K562 (cell line): ENCODE data around the gene RPTOR. TPM values are rescaled to one million over a fixed set of nuclear protein-coding genes. Genes with fewer than 3 reads are reported as not detected.
A peak's percentile ranks its signal among the peaks of the same experiment; 100 is the strongest.

Experiments
- ATAC-seq: fragments of 200-7000 bp; cut with Tn5 transposase; 3 replicates; pipeline ENCODE4 v1.9.1; 2020; ENCODE audit warnings: moderate library complexity
- BruUV-seq: library from RNA; stranded (reverse); fragments of 400-500 nt; replicated peaks from 2 replicates; lab custom pipeline; 2021; lab: Mats Ljungman, UMichigan
- CTCF ChIA-PET: fragments of 300-600 bp; formaldehyde crosslinking; extraction: SDS; loops from one replicate; lab custom pipeline; 2021; ENCODE audit warnings: low intra/inter-chr PET ratio; lab: Yijun Ruan, JAX
- POLR2A ChIA-PET: fragments of 300-600, 350-650 bp; sonication (Branson Sonifier 250); formaldehyde crosslinking; extraction: SDS; loops from one replicate; lab custom pipeline; 2021; ENCODE audit warnings: antibody characterized with exemption, inconsistent platforms; lab: Yijun Ruan, JAX
- DNase-seq, 4 experiments: peaks; one replicate each; pipeline versions ENCODE4 v3.0.0 to v3.0.0-alpha.2; 2011 to 2018; ENCODE audit warnings: low spot score in 3 of 4, mixed read lengths in 3 of 4; ENCODE audit errors: extremely low read depth in 1 of 4
- FAIRE-seq: peaks from 2 replicates; lab custom pipeline; 2011; peaks lifted over from hg19 to GRCh38; lab: Jason Lieb, UNC
- H2AFZ ChIP-seq: 2 replicates; pipeline ENCODE4 v1.6.0; 2011; ENCODE audit warnings: low read depth, low read length, control low read depth, inconsistent platforms
- H3K27ac ChIP-seq: fragments of 200-600 bp; 3 replicates; pipeline ENCODE4 v1.8.0; 2011; ENCODE audit warnings: low read depth, mild to moderate bottlenecking, control low read depth, inconsistent platforms, low read length, moderate library complexity, mixed read lengths; ENCODE audit errors: extremely low read depth
- H3K27me3 ChIP-seq, 2 experiments: fragments of 300-600 bp in 1 of 2; 2 replicates in 1 of 2; 3 replicates in 1 of 2; pipeline versions ENCODE4 v1.6.0 to v1.8.0; 2011; ENCODE audit warnings: inconsistent platforms in 2 of 2, low read length in 2 of 2, mild to moderate bottlenecking in 1 of 2, mixed read lengths in 1 of 2, moderate library complexity in 1 of 2; ENCODE audit not compliant: control insufficient read depth in 2 of 2, insufficient read depth in 2 of 2
- H3K36me3 ChIP-seq: fragments of 300-600 bp; 3 replicates; pipeline ENCODE4 v1.8.0; 2011; ENCODE audit warnings: mild to moderate bottlenecking, low read length, inconsistent platforms; ENCODE audit not compliant: control insufficient read depth, insufficient read depth
- H3K4me1 ChIP-seq, 2 experiments: fragments of 200-600 bp in 1 of 2; replicated peaks in 1 of 2; 2 replicates in 1 of 2; 3 replicates in 1 of 2; pipeline versions ENCODE4 v1.5.1 to v1.8.0; 2011; ENCODE audit warnings: inconsistent platforms in 2 of 2, low read length in 2 of 2, mild to moderate bottlenecking in 1 of 2, mixed read lengths in 1 of 2, moderate library complexity in 1 of 2; ENCODE audit not compliant: control insufficient read depth in 2 of 2, insufficient read depth in 2 of 2
- H3K4me2 ChIP-seq: 2 replicates; pipeline ENCODE4 v1.6.1; 2011; ENCODE audit warnings: low read length, control low read depth, inconsistent platforms, mixed read lengths; ENCODE audit not compliant: insufficient read depth
- H3K4me3 ChIP-seq: fragments of 200-600 bp; sonication (generic), shearing (Covaris generic); 2 replicates; pipeline ENCODE4 v1.5.1; 2016; ENCODE audit warnings: control low read depth, inconsistent platforms
- H3K79me2 ChIP-seq: fragments of 200-600 bp; 3 replicates; pipeline ENCODE4 v1.8.0; 2011; ENCODE audit warnings: low read length, inconsistent platforms; ENCODE audit not compliant: control insufficient read depth, insufficient read depth
- H3K9ac ChIP-seq, 2 experiments: 2 replicates each; pipeline versions ENCODE4 v1.6.0 to v1.6.1; 2011; ENCODE audit warnings: low read depth in 2 of 2, low read length in 2 of 2, control low read depth in 1 of 2, inconsistent platforms in 1 of 2, mild to moderate bottlenecking in 1 of 2, mixed read lengths in 1 of 2; ENCODE audit not compliant: insufficient read depth in 1 of 2
- H3K9me1 ChIP-seq: one replicate; pipeline ENCODE4 v1.6.0; 2011; ENCODE audit warnings: inconsistent platforms, mild to moderate bottlenecking, low read length, moderate library complexity; ENCODE audit not compliant: control insufficient read depth, insufficient read depth
- H3K9me3 ChIP-seq: replicated peaks from 2 replicates; pipeline ENCODE4 v1.5.1; 2011; ENCODE audit warnings: low read depth, low read length, inconsistent platforms; ENCODE audit not compliant: control insufficient read depth, insufficient read depth
- H4K20me1 ChIP-seq: replicated peaks from 2 replicates; pipeline ENCODE4 v1.6.1; 2011; ENCODE audit warnings: low read length, inconsistent platforms, mixed read lengths; ENCODE audit not compliant: control insufficient read depth, insufficient read depth
- ATF3 ChIP-seq, 2 experiments: fragments of 450-650 bp in 1 of 2; sonication (generic) in 1 of 2; formaldehyde crosslinking in 1 of 2; IDR thresholded peaks in 1 of 2; conservative IDR thresholded peaks in 1 of 2; 2 replicates each; pipeline versions ENCODE4 v1.6.1 to v1.8.1; 2016 to 2023; ENCODE audit warnings: mild to moderate bottlenecking in 2 of 2, moderate library complexity in 2 of 2, inconsistent platforms in 1 of 2, missing genetic modification reagents in 1 of 2
- PATZ1 ChIP-seq: fragments of 250-450 bp; sonication (Bioruptor Pico); IDR thresholded peaks from 2 replicates; pipeline ENCODE4 v1.5.0; 2020; ENCODE audit warnings: mild to moderate bottlenecking, borderline replicate concordance
- WGBS: fragments of 100-300 bp; shearing (Covaris generic); methylation state at CpG from one replicate; pipeline ENCODE4 v1.1.6; 2016; ENCODE audit warnings: low coverage, mixed read lengths; ENCODE audit not compliant: insufficient coverage; ENCODE audit errors: missing lambda C conversion rate; 5-methylcytosine and 5-hydroxymethylcytosine counted together
- in situ Hi-C: fragments of 300-500 bp; cut with MboI; formaldehyde crosslinking; loops from 4 replicates; pipeline ENCODE4 v1.15.0; 2018; ENCODE audit warnings: inconsistent platforms, mixed read lengths
- intact Hi-C: fragments of 100-400 bp; cut with micrococcal nuclease; formaldehyde crosslinking; loops from 2 replicates; pipeline ENCODE4 v1.14.2; 2022
- polyA plus RNA-seq, 8 experiments: library from polyadenylated mRNA; depleted of rRNA in 4 of 8; stranded (reverse) in 5 of 8; unstranded in 3 of 8; fragments of >200 nt; fragmentation: Nextera tagmentation in 2 of 8; fragmentation: Illumina TruSeq in 1 of 8; extraction: Ambion mirVana in 2 of 8; extraction: Trizol in 1 of 8; gene quantifications; 2 replicates each; pipeline versions ENCODE4 v1.2.1 to v1.2.3, GENCODE V29; 2011 to 2014; ENCODE audit warnings: inconsistent platforms in 1 of 8, missing spikeins in 1 of 8
- total RNA-seq, 7 experiments: library from RNA; depleted of rRNA in 6 of 7; stranded (reverse); fragments of >200 nt in 6 of 7; fragmentation: Illumina TruSeq in 2 of 7; extraction: Trizol in 2 of 7; gene quantifications; 2 replicates each; pipeline versions ENCODE4 v1.2.1 to v1.2.3, GENCODE V29; 2011 to 2021; ENCODE audit warnings: low replicate concordance in 1 of 7

Gene RPTOR
- total and polyA plus RNA-seq, 9 of the 15 experiments (the other 6 are each of a cell fraction or from before 2014, with no cell fraction given) = 0.24 to 54.1 (median 10.2) TPM

DNA sequence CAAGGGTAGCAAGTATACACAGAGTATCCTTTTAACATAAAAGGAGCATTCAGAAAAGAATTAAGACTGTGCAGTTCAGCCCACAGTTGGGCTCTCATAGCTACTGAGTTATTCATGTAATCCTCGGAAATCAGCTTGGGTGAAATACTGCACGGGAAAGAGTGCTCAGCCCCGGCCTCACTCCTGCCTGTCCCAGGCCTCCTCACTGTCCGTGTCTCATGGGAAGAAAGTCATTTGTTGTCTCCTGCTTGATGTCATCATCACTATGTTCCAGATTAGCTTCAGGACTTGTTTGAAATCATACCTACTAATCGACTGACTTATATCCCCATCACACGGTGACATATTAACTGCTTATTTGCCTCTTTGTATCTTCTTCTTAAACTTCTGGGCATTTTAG lies 223.8 kb downstream of the RPTOR start:
- in situ Hi-C loops = no loop called here
- Histone ChIP-seq H3K4me3 (no peak overlapping the region), H3K36me3 (0 out of 3 replicates have a peak, but pooled peaks cover 2% of the 10 kb centered on the region), H3K4me1 (no peaks in the 10 kb centered on the region), H3K27ac (no peak overlapping the region), H3K9me3 (no peaks in the 10 kb centered on the region), H2AFZ (no peak overlapping the region), H3K9me1 (no peaks in the 10 kb centered on the region), H3K27me3 (no peaks in the 10 kb centered on the region), H3K9ac (no peak overlapping the region), H3K4me2 (no peak overlapping the region), H3K79me2 (no peaks in the 10 kb centered on the region), H4K20me1 (no peaks in the 10 kb centered on the region)
- TF ChIP-seq ATF3 (IDR thresholded peaks at IDR 0.05) (0 out of 2 replicates have a peak, but pooled peaks have one; percentile 30), ATF3 (CRISPR knock-in tag; conservative IDR thresholded peaks at IDR 0.05) (no peak), PATZ1 (no peak)
- 70% methylated on average over 6 of the region's 6 CpGs for WGBS
- DNase-seq = no peak
- BruUV-seq = no TSS peak
- ATAC-seq = no peak
- intact Hi-C loops = no loop called here
- no peak for FAIRE-seq
- ChIA-PET POLR2A (no interaction called here), CTCF (no interaction called here)
